ENCODE results near the gene TNFAIP8L3.
"Not testable (repeated sequence)": the region's sequence is repeated elsewhere in the genome, so short reads cannot be mapped to it uniquely, and the experiment has no call there.

Gene TNFAIP8L3

DNA sequence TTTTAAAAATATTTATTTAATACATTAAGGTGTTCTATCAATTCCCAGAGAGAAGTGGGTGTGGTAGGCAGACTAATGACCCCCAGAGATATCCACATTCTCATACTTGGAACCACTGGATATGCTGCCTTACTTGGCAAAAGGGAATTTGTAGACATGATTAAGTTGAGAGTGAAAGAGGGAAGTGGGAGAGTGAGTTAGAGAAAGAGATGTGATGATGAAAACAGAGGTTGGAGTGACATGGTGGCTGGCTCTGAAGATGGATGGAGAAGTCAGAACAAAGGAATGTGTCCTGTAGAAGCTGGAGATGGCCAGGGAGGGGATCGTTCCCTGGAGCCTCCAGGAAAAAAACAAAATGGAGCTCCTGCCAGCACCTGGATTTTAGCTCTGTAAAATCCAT is 32.0 kb downstream of the TNFAIP8L3 start:
- no peak for DNase-seq (ENCODE audit: low read depth, low spot score)

DNA sequence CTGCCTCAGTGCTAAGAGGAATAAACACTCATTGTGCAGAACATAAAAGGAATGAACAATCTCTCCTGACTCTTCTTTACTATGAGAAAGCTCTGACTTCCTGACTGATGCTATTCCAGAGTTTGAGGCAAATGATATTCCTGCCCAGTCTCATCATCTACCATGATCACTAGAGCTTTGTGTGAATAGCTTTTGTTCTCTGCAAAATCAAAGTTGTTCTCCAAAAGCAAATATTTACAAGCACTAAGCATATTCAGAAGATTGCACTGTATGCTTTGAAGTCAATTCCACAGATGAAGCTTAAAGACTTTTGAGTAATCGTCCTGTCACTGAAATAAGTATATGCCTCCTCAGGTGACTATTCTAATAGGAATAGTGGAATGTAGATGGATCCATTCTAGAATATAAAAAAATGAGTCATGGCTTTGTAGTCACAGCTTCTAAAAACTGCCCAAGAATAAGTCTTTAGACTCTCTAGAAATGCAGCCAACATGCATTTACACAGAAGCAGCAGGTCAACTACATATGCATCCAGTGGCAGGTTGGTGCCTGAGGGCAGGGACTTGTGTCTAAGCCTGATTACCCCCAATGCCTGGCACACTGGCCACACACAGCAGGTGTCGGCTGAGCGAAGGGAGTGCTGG is 34.6 kb downstream of the TNFAIP8L3 start:
- no peak for DNase-seq (ENCODE audit: low read depth, low spot score)

DNA sequence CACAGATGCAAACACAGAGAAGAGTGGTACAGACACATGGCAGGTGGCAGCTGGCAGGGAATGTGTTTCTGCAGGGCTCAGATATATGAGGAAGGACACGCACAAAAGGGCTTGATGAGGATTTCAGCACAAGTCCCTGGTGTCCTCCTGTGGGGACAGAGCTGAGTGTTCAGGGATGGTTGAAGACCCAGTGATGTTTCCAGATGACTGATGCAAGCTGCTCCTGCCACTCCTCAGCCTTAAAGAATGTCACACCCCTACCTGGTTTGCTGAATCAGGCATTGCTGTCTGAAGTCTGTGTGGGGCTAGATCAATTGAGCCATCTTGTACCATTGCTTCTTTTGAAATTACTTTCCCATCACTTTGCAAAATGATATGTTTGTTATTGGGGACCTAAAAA is 40.2 kb downstream of the TNFAIP8L3 start:
- DNase-seq (ENCODE audit: low read depth, low spot score) = no peak

DNA sequence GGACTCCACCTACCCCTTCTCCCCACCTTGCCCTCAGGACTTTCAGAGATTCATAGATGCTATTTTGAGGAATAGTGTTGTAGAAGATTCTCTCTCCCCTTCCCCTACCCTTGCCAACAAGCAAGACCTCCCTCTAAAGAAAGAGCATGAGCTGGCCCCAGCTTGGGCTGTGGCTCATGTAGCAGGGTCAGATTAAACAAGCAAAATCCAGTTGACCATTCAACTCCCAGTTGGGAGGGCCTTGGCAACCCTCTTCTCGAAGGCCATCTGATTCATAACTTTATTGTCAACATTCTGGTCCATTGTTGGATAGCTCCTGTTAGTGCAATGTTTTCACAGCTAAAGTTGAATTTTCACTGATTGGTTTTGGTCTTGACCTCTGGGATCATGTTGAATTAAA is 41.1 kb downstream of the TNFAIP8L3 start:
- no peak for DNase-seq (ENCODE audit: low read depth, low spot score)

DNA sequence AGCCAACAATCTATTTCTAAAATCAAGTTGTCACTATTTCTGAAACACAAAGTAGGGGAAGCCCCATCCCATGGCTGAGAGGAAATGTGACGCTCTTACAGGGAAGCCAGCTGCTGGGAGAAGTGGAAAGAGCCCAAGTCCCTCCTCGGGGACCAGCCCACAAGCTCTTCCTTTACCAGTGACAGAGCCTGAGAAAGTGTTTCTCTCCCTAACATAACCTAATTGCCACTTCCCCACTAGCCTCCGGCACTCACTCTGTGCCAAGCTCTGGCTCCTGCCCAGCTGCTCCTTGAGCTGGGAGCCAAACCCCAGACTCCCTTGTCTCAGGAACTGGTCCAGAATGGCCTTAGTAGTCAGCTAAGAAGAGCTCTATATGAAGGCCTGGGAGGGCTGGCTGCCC is 42.9 kb downstream of the TNFAIP8L3 start:
- no peak for DNase-seq (ENCODE audit: low read depth, low spot score)

DNA sequence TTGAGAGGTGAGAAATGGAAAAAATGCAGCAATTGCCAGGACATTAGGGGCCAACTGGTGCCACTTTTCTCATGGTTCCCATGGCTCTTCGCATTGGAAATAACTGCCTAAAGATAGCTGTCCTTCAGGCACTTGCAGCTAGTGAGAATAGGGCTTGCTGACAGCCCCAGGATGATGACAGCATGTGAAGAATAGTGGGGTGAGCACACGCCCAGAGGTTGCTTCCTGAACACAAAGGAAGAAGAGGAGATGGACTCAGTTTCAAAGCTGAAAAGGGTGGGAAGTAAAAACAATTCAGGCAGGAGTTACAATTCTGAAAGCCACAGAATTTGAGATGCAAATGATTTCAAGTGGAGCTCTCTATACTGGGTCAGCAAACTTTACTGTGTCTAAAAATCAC is 45.6 kb downstream of the TNFAIP8L3 start:
- DNase-seq (ENCODE audit: low read depth, low spot score) = no peak

DNA sequence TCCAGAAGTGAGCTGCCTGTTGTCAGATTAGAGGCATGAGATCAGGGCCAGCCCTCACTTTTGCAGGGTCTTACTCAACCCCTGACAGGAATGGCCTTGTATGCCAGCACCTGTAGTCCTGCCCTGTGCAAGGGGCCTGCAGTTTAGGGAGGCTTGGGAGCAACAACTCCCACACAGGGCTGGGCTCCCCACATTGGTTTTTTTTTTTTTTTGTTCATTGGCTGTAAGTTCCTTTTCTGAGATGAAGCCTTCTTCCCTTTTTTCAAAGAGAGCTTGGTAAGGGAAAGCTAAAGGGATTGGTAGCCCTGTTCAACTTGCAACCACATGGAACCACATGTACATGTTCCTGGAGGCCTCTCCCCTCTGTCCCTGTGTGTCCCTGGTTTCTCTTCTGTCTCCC is 46.4 kb downstream of the TNFAIP8L3 start:
- no peak for DNase-seq (ENCODE audit: low read depth, low spot score)

DNA sequence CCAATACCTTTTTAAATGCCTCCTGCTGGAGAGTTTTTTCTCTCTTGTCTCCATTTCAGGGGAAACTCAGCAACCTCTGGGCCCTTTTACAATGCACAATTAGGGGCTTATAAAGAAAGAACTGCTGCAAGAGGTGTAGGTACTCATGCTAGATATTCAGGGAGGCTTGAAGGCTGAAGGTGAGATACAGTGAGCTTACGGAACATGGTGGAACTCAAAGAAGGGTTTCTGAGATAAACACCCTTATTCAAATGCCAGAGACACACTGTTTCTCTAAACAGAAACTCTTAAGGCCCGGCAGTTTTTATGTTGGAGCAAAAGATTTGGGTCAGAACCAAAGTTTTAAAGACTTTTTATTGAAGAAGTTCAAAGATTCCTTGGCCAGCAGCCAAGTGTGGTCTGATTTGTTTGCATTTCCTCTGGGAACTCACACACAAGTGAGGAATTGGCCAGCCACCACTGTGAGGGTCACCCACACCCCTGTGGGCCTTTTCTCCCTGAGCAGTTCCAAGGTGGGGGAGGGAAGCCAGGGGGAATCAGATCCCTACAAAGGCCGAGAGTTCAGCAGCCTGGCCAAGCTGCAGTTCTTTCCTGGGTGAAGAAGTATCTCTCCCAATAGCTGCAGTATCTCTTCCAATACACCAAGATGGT is 47.8 kb downstream of the TNFAIP8L3 start:
- no peak for DNase-seq (ENCODE audit: low read depth, low spot score)

DNA sequence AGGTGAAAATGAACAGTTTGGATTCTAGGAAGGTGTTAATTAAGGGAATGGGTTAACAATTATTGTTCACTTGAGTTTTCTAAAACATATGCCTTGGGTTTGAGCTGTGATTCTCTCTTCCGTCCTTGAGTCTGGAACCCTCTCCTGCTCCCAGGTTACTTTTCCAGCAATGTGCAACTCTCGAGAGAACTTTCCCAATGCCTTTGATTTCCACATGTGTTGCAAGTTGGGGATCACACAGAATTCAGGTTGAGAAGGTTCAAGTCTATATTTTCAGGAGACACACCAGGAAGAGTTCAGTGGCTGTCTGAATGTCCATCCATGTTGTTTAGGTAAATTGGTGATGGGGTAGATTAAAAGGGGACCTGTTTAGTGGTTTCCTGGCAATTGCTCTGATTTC is 48.7 kb downstream of the TNFAIP8L3 start:
- no peak for DNase-seq (ENCODE audit: low read depth, low spot score)

DNA sequence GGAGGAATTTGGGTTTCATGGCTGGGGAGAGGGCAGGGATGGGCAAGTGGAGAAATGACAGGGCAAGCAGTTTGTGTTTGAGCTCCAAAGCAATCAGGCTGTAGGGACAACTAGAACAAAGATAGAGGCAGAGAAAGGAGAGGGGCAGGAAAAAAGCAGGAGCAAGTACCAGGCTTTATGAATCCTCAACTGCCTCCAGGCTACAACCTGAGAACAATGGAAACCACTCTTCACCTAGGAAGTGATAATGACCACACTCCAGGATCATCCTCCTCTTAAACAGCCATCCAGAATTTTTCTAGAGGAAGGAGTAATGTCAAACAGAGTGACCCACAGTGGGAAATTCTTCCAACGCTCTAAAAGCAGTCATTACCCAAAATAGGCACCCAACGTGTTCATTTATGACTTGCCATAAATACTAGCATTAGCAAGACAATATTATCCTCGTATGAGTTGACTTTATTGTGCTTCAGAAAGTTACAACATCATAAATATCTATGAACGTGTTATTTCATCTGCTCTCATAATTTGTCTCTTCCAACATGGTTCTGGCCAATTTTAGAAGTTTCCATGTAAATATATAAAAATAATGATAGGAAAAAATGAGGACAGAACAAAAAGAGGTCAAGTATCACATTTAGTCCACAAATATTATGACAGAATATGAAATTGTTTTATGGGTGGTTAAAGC is 50.5 kb downstream of the TNFAIP8L3 start:
- DNase-seq (ENCODE audit: low read depth, low spot score) = no peak

DNA sequence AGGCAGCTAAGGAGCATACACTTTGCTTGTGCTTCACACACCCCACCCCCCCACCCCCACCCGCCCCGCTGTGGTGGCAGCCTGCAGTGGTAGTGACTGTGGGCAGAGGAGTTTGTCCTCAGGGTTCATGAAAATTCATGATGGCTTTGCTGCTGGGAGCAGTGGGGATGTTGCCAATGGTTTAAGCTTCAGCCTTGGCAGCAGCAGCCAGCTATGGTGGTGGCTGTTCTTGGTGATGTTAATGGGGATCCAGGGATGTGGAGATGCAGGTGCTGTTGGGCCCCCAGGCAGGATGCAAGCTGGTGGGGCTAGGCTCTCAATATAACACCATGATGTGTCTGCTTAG is 55.8 kb downstream of the TNFAIP8L3 start:
- DNase-seq (ENCODE audit: low read depth, low spot score) = no peak

DNA sequence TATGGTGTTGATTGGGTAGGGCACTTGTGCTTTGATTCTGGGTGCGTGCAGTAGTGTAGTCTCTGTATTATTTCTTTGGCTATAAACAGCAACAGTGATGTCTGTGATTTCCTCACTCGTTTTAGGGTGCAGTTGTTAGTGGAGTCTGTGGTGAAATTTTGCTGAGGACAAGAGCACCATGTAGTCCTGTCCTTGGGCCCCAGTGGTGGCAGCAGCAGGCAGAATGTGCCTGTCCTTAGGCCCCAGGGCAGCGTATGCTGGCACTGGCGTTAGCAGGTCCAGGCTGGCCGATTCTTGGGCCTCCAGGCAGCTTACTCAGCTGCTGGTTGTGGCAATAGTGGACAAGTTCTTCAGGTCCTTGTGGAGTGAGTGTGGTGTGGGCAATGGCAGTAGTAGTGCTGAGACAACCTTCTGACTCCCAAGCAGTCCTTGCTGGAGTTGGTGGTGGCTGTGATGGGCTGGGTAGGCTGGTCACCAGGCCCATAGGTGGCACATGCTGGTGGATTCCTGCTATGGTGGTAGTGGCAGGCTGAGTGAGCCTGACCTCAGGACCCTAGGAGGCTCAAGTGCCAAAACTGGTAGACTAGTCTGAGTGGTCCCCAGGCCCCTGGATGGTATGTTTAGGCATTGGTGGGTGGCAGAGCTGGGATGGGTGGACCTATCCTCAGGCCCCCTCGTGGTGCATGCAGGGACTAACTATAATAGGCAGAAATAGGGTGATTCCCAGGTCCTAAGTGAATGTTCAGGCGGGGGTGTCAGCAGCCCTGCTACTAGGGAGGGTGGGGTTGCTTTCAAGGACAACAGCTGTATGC is 56.3 kb downstream of the TNFAIP8L3 start:
- DNase-seq (ENCODE audit: low read depth, low spot score) = no peak

DNA sequence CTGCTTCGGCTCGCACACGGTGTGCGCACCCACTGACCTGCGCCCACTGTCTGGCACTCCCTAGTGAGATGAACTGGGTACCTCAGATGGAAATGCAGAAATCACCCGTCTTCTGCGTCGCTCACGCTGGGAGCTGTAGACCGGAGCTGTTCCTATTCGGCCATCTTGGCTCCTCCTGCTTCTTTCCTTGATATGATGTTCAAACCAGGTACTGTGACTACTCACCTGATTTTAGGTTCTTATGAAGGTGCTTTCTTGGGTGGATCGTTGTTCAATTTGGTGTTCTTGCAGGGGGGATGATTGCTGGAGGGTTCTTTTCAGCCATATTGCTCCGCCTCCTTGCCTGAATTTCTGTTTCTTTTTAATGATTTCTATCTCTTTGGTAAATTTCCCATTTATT is 57.2 kb downstream of the TNFAIP8L3 start:
- DNase-seq (ENCODE audit: low read depth, low spot score) = not testable (repeated sequence)

DNA sequence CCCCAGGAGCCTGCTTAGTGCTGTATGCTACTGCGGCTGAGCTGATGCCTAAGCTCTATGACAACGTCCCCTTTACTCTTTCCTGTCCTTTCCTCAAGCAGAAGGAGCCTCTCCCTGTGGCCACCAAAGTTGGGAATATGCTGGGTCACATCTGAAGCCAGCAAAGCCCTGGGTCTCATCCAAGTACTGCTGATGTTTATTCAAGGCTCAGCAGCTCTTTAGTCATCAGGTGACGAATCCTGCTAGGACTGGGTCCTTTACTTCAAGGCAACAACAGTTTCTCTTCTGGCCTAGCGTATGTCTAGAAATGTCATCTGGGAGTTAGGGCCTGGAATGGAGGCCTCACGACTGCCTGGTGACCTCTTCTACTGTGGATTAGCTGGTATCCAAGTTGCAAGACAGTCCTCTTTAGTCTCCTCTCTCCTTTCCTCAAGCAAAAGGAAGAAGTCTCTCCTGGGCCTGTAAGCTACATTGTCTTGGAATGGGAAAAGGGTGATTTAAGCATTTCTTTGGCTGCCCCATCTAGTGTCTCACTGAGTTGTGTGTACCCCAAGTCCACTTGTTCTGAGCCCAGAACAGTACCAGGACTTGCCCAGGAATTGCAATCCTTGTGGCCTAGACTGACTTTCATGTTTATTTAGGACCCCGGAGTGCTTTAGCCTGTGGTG is 63.9 kb downstream of the TNFAIP8L3 start:
- DNase-seq (ENCODE audit: low read depth, low spot score) = no peak

DNA sequence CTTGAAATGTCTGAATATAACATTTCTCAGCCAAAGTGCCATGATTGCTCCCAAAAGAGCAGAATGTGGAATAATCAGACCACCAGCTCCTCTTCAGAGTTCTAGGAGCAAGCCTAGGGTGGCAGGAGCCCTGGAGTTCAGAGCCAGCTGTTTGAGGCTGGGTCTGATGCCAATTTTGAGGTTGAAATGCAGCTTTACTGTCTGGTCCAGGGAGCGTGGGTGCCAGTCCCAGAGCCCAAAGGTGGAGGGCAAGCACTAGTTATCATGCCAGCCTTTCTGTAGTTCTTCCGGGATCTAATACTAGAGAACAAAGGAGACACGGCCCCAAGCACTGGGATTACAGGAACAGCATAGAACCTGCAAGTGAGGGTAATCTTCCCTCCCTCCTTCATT is 69.3 kb downstream of the TNFAIP8L3 start:
- DNase-seq (ENCODE audit: low read depth, low spot score) = no peak

DNA sequence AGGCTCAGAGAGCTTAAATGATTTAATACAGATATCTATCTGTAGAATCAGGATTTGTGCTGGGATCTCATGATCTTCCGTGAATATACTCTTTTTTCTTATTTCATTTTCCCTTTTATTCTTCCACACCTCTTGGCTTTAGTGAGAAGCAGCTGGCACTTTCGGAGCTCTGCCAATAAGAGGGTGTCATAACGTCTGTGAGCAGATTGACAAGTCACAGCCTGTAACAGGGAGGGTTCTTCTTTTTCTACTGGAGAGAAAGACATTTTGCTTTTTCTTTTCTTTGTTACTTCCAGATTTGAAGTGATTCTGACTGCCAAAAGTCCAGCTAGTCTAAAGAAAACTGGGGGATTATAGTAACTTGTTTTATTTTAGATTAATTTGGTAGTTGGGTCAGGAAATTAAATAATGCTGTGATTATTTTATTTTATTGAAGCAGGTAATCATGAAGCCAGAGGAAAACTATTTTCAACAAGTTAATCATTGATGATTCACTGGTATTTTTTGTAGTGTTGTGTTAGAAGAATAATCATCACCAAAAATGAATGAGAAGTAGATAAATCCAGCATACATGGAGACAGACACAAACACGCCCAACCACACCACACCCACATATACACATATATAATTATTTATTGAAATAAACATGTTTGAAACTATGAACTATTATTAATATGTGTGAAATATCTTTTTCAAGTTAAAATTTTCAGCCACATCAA is 69.8 kb downstream of the TNFAIP8L3 start:
- DNase-seq (ENCODE audit: low read depth, low spot score) = no peak

DNA sequence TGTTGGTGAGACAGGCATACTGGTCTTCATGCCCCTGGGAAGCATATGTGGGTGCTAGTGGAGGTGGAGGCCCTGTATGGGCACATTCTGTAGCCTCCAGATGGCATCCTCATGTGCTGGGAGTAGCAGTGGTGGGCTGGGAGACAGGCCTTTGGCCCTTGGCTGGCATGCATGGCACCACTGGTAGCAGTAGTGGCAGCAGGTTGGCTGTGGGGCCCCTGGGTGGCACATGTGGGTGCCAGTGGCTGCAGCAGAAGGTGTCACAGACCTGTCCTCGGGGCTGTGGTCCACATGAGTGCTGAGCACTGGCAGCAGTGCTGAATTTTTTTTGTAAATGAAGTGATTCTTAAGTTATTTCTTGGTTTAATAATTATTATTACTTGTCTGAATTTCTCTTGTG is 71.2 kb downstream of the TNFAIP8L3 start:
- no peak for DNase-seq (ENCODE audit: low read depth, low spot score)

DNA sequence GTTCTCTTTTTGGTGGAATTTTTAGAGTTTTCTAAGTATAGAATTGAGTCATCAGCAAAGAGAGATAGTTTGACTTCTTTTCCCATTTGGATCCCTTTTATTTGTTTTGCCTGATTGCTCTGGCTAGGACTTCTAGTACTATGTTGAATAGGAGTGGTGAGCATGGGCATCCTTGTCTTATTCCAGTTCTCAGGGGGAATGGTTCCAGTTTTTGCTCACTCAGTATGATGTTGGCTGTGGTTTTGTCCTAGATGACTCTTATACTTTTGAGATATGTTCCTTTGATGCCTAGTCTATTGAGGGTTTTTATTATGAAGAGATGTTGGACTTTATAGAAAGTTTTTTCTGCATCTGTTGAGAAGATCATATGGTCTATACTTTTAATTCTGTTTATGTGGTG is 72.5 kb downstream of the TNFAIP8L3 start:
- no peak for DNase-seq (ENCODE audit: low read depth, low spot score)

DNA sequence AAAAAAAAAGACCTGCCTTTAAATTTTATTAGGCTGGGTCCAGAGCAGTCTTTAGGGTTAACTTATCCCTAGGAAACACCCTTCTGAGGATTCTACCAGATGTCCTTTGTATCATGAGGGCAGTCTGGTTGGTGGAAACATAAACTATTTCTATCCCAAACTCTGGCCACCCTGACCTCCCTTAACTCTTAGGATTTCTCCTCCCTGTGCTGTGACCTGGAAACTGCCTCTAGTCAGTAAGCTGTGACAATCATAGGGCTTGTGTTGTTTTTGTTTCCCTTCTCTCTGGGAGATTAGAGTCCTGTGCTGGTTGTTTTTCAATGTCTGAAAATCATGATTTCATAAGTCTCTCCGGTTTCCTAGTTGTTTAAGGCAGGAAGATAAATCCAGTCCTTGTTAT is 78.1 kb downstream of the TNFAIP8L3 start:
- no peak for DNase-seq (ENCODE audit: low read depth, low spot score)

DNA sequence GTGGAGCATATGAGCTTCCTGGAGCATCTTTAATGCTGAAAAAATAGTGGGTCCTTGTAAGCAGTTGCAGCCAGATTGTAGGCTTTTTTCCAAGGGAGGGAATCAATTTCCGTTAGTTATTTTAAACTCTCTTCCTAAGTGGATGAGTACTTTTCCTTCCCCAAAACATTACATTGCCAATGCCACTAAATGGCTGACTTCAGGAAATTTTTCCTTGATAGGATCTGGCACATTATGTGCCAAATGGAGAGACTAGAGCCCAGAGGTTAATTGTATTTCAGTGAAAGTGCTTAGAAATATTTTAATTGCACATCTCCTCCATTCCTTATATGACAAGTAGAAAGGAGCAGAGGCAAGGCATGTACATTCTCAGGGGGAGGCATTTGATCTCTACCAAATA is 83.5 kb downstream of the TNFAIP8L3 start:
- no peak for DNase-seq (ENCODE audit: low read depth, low spot score)

DNA sequence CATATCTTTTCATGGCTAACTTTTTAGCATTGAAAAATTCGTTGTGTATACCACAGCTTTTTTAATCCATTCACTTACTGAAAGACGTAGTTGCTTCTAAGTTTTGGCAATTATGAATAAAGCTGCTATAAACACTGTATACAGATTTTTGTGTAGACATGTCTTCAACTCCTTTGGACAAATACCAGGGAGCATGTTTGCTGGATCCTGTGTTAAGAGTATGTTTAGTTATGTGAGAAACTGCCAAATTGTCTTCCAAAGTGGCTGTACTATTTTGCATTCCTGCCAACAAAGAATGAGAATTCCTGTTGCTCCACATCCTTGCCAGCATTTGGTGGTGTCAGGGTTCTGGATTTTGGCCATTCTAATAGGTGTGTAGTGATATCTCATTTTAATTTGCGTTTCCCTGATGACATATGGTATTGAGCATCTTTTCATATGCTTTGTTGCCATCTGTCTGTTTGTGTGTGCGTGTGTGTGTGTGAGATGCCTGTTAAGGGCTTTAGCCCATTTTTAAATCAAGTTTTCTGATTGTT is 87.5 kb downstream of the TNFAIP8L3 start:
- DNase-seq (ENCODE audit: low read depth, low spot score) = no peak

Data from iPS DF 19.7 (cell line).